H4 (cell line): ENCODE measurements around the gene CLIP1. TPM values are rescaled to one million over a fixed set of nuclear protein-coding genes. Genes with fewer than 3 reads are reported as not detected.

Source experiments
- DNase-seq: peaks from one replicate; pipeline ENCODE4 v3.0.0-alpha.2; 2015; ENCODE audit warnings: low spot score
- total RNA-seq: library from RNA; depleted of rRNA; stranded (reverse); fragments of >200 nt; shearing (Covaris generic); gene quantifications from 2 replicates; pipeline ENCODE4 v1.2.3, GENCODE V29; 2014; rRNA removed

CLIP1 gene
- total RNA-seq, 1 experiment from 2014 or later = 22.4 TPM

DNA sequence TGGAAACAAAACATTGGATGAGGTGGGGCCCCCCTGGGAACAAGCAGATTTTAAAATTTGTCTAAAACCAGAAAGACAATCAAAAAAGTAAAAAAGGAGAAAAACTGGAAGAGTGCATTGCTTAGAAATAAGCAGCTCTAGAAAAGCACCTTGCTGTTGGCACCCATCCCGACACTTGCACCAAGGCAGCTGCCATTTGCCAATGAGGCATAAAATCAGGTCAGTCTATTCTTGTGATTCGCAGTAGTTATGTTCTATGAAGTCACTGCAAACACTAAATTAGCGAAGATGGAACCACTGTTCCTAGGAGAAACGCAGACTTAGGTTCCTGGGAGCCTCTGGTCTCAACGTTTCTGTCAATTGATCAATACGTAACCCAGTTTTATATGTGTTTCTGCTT, 172.4 kb downstream of the CLIP1 start:
- DNase-seq = no peak

DNA sequence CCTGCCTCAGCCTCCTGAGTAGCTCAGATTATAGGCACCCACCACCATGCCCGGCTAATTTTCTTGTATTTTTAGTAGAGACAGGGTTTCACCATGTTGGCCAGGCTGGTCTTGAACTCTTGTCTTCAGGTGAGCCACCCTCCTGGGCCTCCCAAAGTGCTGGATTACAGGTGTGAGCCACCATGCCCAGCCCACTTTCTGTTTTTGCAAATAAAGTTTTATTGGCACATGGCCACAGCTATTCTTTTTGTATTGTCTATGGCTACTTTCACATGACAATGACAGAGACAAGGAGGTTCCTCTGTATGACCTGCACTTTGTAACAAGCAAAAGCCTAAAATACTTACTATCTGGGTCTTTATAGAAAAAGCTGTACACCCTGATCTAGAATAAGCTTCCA, 176.9 kb downstream of the CLIP1 start:
- no peak for DNase-seq

DNA sequence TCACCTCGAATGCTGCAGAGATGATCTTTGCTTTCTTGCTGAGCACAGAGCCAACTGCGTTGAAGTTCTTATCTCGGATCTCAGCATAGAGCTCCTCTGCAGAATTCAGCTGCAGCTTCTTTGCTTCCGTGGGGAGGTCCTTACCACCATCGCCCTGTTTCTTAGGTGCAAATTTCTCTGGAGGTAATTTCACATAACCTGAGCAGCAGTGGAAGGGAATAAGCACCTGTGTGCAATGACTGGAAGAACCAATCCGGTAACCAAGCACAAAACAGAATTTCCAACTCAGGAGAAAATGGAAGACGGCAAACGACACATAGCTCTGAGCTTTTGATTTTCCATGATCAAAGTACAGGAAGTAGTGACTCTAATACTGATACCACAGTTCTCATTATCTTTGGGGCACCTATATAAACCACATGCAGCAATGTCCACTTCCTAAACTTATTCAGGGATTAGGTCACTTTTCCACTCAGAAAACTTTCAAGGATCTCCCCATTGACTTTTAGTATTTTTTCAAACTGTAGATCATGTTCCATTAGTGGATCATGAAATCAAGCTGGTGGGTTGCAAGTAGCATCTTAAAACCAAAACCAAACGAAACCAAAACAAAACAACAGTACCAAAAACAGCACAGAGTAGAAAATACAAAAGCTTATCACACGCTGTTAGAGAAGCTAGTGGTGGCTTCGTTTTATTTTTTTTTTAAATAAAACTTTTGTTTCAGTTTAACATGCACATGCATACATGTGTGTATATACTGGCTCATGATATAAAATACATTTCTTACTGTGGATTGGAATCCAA, 177.7 kb downstream of the CLIP1 start:
- no peak for DNase-seq

DNA sequence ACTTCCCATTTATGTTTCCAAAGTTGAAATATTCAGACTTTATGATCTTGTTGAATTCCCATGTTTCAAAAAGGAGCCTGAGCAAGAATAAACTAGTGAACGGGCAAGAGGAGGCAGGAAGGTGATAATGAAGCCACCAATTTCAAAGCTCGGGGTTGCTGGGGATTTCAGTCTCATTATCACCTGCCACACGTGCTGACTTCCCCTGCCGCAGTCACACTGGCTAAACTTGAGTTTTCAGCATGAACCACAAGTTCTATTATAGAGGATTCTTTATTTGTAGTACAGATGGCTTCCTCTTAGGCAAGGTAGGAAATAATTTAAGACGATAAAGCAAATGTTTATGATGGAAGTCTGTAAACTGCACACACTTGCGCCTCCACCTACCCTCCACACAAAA, 178.5 kb downstream of the CLIP1 start:
- DNase-seq = no peak

DNA sequence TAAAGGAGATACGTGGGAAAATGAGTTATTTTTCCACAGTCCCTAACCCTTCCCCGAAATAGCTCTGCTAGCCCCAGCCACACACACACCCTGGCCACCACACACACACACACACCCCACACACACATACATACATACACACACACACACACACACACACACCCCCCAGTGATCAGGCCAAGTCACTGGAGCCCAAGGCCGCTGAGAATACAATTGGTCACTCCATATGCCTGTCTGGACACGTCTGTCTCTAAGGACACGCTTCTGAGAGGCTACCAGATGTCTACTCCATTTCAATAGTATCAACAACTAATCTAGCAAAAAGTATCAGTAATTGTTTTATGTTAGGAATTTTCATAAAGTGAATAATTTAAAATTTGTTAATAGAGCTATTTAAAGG, 183.6 kb downstream of the CLIP1 start:
- no peak for DNase-seq

DNA sequence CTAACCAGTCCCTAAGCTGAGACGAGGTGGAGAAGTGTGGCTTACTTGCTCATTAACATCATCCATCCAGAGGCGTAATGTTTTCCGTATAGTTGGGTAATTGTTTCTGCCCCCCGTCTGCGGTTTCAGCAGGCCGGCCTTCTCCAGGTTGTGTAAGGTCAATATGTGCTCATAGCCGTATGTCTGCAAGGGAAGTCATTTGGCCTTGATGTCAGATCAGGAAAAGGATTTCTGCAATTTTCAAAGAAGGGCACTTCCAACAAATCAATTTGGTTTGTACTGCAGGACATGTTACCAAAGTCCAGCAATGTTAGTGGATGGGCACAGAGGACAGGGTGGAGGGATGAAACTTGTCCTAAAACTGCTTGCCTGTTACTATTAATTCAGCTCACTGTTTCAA, 186.7 kb downstream of the CLIP1 start:
- no peak for DNase-seq

DNA sequence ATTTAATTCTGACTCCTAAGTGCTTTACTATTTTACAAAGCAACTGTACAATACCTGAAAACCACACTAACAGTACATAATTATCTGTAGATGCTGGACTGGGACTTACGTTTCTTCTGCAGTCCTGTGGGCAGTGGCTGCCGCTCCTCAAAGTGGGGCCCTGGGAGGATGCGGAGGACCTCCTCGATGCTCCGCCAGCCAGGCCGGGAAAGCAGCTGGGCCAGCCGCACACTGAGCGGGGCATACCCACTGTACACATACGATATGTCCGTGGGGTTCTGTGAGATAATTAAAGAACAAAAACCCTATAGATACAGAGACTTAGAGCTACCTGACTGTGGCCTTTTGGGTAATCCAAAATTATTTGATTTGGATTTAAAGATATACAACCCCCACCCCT, 189.8 kb downstream of the CLIP1 start:
- no peak for DNase-seq

DNA sequence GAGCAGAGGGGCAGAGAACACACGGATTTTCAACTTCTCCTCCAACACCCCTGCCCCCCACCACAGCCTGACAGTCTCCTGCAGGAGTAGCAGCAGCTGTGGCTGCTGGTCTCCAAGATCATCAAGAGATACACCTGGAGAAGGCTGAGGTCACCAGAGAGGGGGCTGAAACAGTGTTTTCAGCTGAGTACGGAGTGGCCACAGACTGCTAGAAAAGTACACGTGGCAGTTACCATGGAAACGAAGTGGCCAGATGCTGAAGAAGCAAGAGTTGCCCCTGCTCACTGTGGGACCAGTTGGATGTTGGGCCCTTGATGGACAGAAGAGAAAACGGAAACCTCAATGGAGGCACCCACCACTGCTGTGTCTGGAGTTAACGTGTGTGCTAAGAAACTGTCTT, 191.7 kb downstream of the CLIP1 start:
- DNase-seq = no peak

DNA sequence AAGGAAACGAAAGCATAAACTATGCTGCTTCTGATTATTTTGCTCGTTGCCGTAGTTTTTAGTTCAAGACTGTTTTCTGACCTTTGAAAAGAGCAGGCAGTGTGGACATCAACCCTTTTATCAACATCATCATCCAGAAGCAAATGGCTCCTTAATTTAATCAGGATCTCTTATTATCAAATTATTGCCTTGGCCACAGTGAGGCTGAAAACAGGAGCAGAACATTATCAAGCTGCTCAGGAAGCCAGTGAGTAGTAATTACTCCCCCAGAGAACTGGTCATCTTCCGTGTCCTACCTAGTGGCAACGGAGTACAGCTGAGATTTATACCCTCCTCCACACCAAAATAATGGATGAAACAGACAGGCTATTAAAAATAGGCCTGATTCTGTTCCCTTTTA, 194.4 kb downstream of the CLIP1 start:
- DNase-seq = no peak

DNA sequence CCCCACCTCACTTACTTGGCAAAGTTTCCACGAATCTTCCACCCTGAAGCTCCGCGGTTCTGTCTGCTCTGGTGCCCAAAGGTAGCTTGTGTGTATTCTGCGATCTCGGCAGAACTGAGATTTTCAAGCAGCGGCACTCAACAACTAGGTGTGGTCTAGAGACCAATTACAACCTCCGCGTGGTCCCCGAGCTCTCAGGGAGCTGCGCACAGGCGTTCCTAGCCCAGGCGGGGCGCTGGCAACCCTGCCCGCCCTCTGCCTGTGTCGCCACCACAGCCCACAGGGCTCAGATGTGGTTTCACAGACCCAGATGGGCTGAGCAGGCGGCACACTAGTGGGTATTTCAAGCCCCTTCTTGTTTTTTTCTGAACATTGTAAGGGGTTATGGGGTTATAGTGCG, 195.1 kb downstream of the CLIP1 start:
- DNase-seq = no peak

DNA sequence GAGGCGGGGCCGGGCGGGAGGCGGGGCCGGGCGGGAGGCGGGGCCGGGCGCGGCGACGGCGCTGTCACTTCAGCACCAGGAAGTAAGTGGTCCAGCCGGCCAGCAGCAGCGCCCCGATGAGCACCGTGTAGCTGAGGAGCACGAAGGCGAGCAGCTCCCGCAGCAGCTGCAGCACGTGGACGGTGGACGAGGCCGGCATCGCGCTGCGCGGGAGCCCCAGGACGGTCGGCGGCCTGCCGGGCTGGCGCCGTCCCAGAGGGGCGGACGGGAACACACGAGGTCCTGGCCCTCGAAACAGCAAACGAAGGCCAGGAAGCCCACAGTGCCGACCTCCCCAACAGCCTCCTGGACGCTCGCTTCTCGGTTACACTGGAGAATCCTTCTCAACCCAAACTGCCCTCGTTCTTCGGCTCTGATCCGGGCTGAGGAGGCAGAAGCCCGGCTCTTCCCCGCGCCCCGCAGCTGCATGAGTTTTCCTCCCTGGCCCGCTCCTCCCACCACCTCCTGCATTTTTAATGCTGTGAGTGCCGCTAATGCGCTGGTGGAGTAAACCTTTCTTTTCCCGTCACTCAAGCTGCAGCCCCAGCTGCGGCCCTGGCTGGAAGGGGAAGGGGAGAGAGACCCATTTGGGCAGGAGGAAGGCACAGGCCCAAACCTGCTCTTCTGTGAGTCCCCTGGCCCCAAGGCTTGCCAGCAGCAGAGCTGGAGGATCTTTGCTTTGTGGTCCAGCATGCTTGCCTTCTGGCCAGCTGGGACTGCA, 195.9 kb downstream of the CLIP1 start:
- DNase-seq = no peak

DNA sequence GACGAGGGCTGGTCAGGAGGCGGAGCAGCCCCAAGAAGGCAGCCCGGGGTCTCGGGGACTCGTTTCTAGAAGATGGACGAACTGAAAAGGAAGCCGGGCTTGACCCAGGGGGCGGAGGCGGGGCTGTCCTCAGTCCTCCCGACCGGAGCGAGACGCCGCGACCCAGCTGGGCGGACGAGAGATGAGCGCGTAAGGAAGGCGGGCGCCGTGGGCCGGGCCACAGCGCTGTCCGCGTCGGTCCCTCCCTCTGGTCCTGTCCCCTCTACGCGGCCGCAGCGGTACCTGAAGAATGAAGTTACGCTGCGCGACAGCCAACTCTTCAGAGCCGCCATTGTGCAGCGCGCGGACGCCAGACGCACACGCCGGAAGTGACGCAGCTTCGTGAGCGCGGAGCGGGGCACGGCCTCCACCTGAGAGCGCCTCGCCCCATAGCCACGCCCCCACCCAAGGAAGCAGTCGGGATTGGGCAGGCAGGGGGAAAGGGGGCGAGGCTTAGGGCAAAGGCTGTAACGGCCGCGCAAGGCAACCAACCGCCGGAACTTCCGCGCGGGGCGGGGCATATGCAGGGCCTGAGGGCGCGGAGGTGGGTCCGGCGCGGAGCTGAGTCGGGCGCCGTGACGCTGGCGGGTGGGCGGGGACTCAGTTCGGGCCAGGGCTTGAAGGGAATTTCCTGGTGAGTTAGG, 196.6 kb downstream of the CLIP1 start, which contains the start of gene DIABLO:
DIABLO (minus strand) TSS at position 370 of the 683 bp plus-strand sequence; CDS start at position 332, 38 bp downstream.
- DNase-seq = peak; percentile 99

Other genes starting within 250 kb of the CLIP1 start
- gene IL31, start 248.4 kb downstream of the CLIP1 start, total RNA-seq = not detected in 2 replicates
- gene LRRC43, start 239.5 kb downstream of the CLIP1 start, total RNA-seq = not detected in 2 replicates
- 0.29 TPM in 1 of 2 replicates, not detected in the other for gene B3GNT4, start 219.0 kb downstream of the CLIP1 start, total RNA-seq
- gene DIABLO, start 196.6 kb downstream of the CLIP1 start, total RNA-seq = 116 and 118 TPM in 2 replicates
- gene VPS33A, start 156.2 kb downstream of the CLIP1 start, total RNA-seq = 15.6 and 16.8 TPM in 2 replicates
- 9.0 and 16.0 TPM in 2 replicates for gene ZCCHC8, start 78.3 kb upstream of the CLIP1 start, total RNA-seq
- 32.1 and 35.7 TPM in 2 replicates for gene RSRC2, start 104.3 kb upstream of the CLIP1 start, total RNA-seq
- 17.9 and 31.4 TPM in 2 replicates for gene KNTC1, start 104.6 kb upstream of the CLIP1 start, total RNA-seq